ENCODE results near the gene SOD2.
"Not testable (repeated sequence)": the region's sequence is repeated elsewhere in the genome, so short reads cannot be mapped to it uniquely, and the experiment has no call there.

GRCh38 chr6:159690135-159690534 lies 2.9 kb downstream of the SOD2 start:
- not testable (repeated sequence) for TF ChIP-seq CTCF (IDR thresholded peaks at IDR 0.05); POLR2AphosphoS5 (IDR thresholded peaks at IDR 0.05; ENCODE audit: low read depth, low read length); SIN3A (IDR thresholded peaks at IDR 0.05; ENCODE audit: borderline replicate concordance, insufficient read depth, low read depth, low read length); REST (IDR thresholded peaks at IDR 0.05; ENCODE audit: insufficient read depth in 1 of 2, low read depth in 2 of 2, low read length in 1 of 2)
